ENCODE data around the gene FCER1G.
A peak's percentile ranks its signal among the peaks of the same experiment; 100 is the strongest.
"Not testable (repeated sequence)": the region's sequence is repeated elsewhere in the genome, so short reads cannot be mapped to it uniquely, and the experiment has no call there.

The FCER1G gene

DNA sequence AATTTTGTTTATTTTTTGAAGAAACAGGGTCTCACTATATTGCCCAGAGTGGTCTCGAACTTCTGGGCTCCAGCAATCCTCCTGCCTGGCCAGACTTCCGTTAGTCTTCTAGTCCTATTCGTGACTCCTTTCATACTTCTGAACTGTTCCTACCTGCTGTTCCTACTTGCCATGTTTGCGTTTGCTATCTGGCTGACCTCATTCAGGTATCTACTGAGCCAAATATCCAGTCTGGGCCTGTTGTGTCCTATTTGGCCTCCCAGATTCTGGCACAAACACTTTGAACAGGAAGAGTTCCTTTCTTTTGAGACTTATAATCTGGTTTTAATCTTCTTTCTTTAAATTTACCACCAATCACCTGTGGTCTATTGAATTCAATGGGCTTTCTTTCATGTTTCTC lies 29.8 kb downstream of the FCER1G start:
- H3K9me3 Mint-ChIP-seq = peaks cover 0 to 1% of the 10 kb centered on the region in 2 donors
- H3K4me3 Mint-ChIP-seq = no peak overlapping the region
- peaks cover 5 to 6% of the 10 kb centered on the region in 2 donors for H3K4me1 Mint-ChIP-seq
- no peak for DNase-seq
- no peak overlapping the region for H3K27ac Mint-ChIP-seq
- ATAC-seq (replicated peaks) = no peak
- peaks cover 16 to 18% of the 10 kb centered on the region in 2 donors for H3K27me3 Mint-ChIP-seq
- H3K36me3 Mint-ChIP-seq = peaks cover 0 to 2% of the 10 kb centered on the region in 2 donors

DNA sequence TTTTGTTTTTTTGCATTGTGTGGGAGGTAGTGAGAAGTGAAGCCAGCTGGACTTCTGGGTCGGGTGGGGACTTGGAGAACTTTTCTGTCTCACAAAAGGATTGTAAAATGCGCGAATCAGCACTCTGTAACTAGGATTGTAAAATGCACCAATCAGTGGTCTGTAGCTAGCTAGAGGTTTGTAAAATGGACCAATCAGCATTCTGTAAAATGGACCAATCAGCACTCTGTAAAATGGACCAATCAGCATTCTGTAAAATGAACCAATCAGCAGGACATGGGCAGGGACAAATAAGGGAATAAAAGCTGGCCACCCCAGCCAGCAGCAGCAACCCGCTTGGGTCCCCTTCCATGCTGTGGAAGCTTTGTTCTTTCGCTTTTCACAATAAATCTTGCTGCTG lies 35.0 kb downstream of the FCER1G start:
- not testable (repeated sequence) for H3K9me3 Mint-ChIP-seq; H3K27ac Mint-ChIP-seq; H3K36me3 Mint-ChIP-seq; DNase-seq; H3K4me3 Mint-ChIP-seq; H3K4me1 Mint-ChIP-seq; ATAC-seq (replicated peaks)
- H3K27me3 Mint-ChIP-seq = peaks cover 18 to 22% of the 10 kb centered on the region in 2 donors

DNA sequence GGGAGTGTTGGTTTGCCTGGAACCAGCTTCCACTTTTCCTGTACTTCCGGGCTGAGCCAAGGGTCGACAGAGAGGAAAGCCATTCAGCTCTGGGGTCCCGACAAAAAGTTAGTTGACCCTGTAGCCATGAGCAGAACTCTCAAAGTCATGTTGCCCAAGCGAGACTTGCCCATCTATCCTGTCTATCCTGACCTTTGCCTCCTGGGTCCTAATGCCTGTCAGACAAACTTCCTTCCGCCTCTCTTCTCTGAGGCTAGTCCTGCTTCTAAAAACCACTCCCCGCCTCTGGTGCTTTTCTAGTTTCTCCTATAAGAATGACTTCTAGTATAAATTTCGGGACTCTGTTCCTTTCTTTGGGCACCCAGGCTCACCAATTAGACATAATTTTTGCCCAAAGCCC lies 35.7 kb downstream of the FCER1G start:
- Mint-ChIP-seq H3K4me3 (no peak overlapping the region), H3K36me3 (peaks cover 4 to 5% of the 10 kb centered on the region in 2 donors), H3K4me1 (no peaks in the 10 kb centered on the region), H3K27ac (no peak overlapping the region), H3K9me3 (peaks cover 4 to 7% of the 10 kb centered on the region in 2 donors), H3K27me3 (peaks cover 24 to 28% of the 10 kb centered on the region in 2 donors)
- DNase-seq = no peak
- ATAC-seq (replicated peaks) = no peak

- peaks cover 26 to 30% of the 10 kb centered on the region in 2 donors for H3K27me3 Mint-ChIP-seq
- H3K27ac Mint-ChIP-seq = no peak overlapping the region
- H3K4me3 Mint-ChIP-seq = no peak overlapping the region
- peaks cover 5% of the 10 kb centered on the region in 2 donors for H3K36me3 Mint-ChIP-seq
- peaks cover 8 to 9% of the 10 kb centered on the region in 2 donors for H3K9me3 Mint-ChIP-seq
- ATAC-seq (replicated peaks) (no peak), DNase-seq (no peak)
- H3K4me1 Mint-ChIP-seq = no peaks in the 10 kb centered on the region
Observed at GRCh38 chr1:161251579-161251978, 36.5 kb downstream of the FCER1G start.

DNA sequence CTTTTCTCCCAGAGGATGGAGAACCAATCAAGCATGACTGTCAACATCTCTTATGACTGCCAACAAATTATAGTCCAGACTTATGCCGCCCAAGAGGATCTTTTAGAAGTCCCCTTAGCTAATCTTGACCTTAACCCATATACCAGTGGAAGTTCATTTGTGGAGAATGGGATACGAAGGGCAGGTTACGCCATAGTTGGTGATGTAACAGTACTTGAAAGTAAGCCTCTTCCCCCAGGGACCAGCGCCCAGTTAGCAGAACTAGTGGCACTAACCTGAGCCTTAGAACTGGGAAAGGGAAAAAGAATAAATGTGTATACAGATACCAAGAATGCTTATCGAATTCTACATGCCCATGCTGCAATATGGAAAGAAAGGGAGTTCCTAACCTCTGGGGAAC lies 40.2 kb downstream of the FCER1G start:
- H3K9me3 Mint-ChIP-seq = peaks cover 20 to 28% of the 10 kb centered on the region in 2 donors
- ATAC-seq (replicated peaks); H3K4me3 Mint-ChIP-seq; H3K27ac Mint-ChIP-seq; DNase-seq: not testable (repeated sequence)
- H3K36me3 Mint-ChIP-seq = peaks cover 17 to 22% of the 10 kb centered on the region in 2 donors
- H3K27me3 Mint-ChIP-seq = peaks cover 53 to 59% of the 10 kb centered on the region in 2 donors
- H3K4me1 Mint-ChIP-seq = peaks cover 9 to 19% of the 10 kb centered on the region in 2 donors

DNA sequence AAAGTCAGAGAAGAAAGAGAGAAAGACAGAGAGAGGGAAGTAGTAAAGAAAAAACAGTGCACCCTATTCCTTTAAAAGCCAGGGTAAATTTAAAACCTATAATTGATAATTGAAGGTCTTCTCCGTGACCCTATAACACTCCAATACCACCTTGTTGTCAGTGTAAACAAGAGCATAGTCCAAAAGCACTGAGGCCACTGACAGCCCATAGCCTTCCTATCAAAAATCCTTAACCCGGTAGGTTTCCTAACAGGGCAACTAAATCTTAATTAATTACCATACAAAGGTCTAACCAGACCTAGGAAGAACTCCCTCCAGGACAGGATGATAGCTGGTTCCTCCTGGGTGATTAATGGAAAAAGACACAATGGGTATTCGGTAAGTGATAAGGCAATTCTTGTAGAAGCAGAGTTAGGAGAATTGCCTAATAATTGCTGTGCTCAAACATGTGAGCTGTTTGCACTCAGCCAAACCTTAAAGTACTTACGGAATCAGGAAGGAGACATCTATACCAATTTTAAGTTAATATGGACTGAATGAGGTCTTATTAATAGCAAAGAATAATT lies 40.9 kb downstream of the FCER1G start:
- not testable (repeated sequence) for H3K27ac Mint-ChIP-seq; ATAC-seq (replicated peaks); DNase-seq; H3K4me3 Mint-ChIP-seq
- Mint-ChIP-seq H3K36me3 (peaks cover 15 to 22% of the 10 kb centered on the region in 2 donors), H3K27me3 (peaks cover 54 to 62% of the 10 kb centered on the region in 2 donors), H3K9me3 (peaks cover 20 to 28% of the 10 kb centered on the region in 2 donors), H3K4me1 (peaks cover 14 to 25% of the 10 kb centered on the region in 2 donors)

DNA sequence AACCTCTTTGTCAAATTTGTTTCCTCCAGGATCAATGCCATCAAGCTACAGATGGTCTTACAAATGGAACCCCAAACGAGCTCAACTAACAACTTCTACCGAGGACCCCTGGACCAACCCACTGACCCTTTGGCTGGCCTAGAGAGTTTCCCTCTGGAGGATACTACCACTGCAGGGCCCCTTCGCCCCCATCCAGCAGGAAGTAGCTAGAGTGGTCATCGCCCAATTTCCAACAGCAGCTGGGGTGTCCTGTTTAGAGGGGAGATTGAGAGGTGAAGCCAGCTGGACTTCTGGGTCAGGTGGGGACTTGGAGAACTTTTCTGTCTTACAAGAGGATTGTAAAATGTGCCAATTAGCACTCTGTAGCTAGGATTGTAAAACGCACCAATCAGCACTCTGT lies 42.0 kb downstream of the FCER1G start:
- not testable (repeated sequence) for H3K27ac Mint-ChIP-seq, H3K4me3 Mint-ChIP-seq
- H3K27me3 Mint-ChIP-seq = peaks cover 57 to 65% of the 10 kb centered on the region in 2 donors

GRCh38 chr1:161258439-161259344 lies 43.6 kb downstream of the FCER1G start, which contains the start of gene PCP4L1:
TSS of gene PCP4L1 (plus strand) at chr1:161258745. CDS start at chr1:161258975, 230 bp downstream.
- peaks cover 59 to 70% of the 10 kb centered on the region in 2 donors for H3K27me3 Mint-ChIP-seq
- peaks cover 20 to 28% of the 10 kb centered on the region in 2 donors for H3K9me3 Mint-ChIP-seq
- H3K36me3 Mint-ChIP-seq = peaks cover 15 to 22% of the 10 kb centered on the region in 2 donors
- peak; percentile 10 for DNase-seq
- H3K4me1 Mint-ChIP-seq = peaks cover 22 to 35% of the 10 kb centered on the region in 2 donors
- peak; percentile 85 to 89 for ATAC-seq (replicated peaks)
- peak within 1 kb of the TSS; percentile 65 to 79 for H3K4me3 Mint-ChIP-seq
- no peak within 1 kb of the TSS for H3K27ac Mint-ChIP-seq

More for the DNA sequence above, 42.0 kb downstream of the FCER1G start:
- not testable (repeated sequence) for DNase-seq; ATAC-seq (replicated peaks)
- Mint-ChIP-seq H3K9me3 (peaks cover 20 to 28% of the 10 kb centered on the region in 2 donors), H3K36me3 (peaks cover 15 to 22% of the 10 kb centered on the region in 2 donors), H3K4me1 (peaks cover 22 to 35% of the 10 kb centered on the region in 2 donors)

DNA sequence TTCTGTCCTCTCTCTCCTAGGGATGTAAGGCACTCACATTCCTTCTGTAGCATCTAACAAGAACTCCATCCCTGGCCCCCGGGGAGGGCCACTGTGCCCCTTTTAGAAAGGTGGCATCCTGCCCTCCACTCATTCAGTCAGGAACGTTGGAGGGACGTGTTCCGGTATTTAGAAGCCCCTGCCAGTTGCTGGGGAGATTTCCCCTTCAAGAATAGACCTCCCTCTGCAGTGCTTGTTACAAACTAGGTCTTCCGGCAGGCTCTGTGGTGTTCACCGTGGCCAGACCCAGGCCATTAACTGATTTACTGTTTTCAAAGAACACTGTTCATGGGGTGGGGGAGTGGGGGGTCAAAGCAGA lies 44.2 kb downstream of the FCER1G start:
- no peak for ATAC-seq (replicated peaks)
- peak overlapping the region; percentile 65 to 79 for H3K4me3 Mint-ChIP-seq
- H3K27ac Mint-ChIP-seq = no peak overlapping the region

DNA sequence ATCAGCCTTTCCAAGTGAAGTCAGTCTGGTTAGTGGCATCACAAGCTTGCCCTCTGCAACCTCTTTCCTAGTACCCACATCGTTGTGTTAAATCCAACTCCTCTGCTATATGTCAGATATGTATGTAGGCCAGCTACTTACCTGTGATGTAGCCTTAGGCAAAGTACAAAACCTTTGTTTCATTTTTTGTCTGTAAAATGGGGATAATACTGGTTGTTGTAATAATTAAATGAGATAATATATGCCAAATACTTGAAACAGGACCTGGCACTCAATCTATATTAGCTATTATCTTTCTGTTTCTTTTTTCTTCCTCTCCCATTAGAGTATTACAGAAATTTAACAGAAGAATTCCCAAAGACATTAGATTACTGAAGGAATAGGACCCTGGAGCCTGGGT lies 44.7 kb downstream of the FCER1G start:
- DNase-seq (no peak), ATAC-seq (replicated peaks) (no peak)
- H3K36me3 Mint-ChIP-seq = peaks cover 15 to 22% of the 10 kb centered on the region in 2 donors
- H3K4me3 Mint-ChIP-seq = peak overlapping the region in 1 of 2 donors; percentile 65
- peaks cover 20 to 28% of the 10 kb centered on the region in 2 donors for H3K9me3 Mint-ChIP-seq
- no peak overlapping the region for H3K27ac Mint-ChIP-seq
- H3K4me1 Mint-ChIP-seq = peaks cover 22 to 35% of the 10 kb centered on the region in 2 donors
- H3K27me3 Mint-ChIP-seq = peaks cover 63 to 77% of the 10 kb centered on the region in 2 donors

More for the DNA sequence above, 44.2 kb downstream of the FCER1G start:
- no peak for DNase-seq
- Mint-ChIP-seq H3K9me3 (peaks cover 20 to 28% of the 10 kb centered on the region in 2 donors), H3K27me3 (peaks cover 59 to 72% of the 10 kb centered on the region in 2 donors), H3K36me3 (peaks cover 15 to 22% of the 10 kb centered on the region in 2 donors), H3K4me1 (peaks cover 22 to 35% of the 10 kb centered on the region in 2 donors)

DNA sequence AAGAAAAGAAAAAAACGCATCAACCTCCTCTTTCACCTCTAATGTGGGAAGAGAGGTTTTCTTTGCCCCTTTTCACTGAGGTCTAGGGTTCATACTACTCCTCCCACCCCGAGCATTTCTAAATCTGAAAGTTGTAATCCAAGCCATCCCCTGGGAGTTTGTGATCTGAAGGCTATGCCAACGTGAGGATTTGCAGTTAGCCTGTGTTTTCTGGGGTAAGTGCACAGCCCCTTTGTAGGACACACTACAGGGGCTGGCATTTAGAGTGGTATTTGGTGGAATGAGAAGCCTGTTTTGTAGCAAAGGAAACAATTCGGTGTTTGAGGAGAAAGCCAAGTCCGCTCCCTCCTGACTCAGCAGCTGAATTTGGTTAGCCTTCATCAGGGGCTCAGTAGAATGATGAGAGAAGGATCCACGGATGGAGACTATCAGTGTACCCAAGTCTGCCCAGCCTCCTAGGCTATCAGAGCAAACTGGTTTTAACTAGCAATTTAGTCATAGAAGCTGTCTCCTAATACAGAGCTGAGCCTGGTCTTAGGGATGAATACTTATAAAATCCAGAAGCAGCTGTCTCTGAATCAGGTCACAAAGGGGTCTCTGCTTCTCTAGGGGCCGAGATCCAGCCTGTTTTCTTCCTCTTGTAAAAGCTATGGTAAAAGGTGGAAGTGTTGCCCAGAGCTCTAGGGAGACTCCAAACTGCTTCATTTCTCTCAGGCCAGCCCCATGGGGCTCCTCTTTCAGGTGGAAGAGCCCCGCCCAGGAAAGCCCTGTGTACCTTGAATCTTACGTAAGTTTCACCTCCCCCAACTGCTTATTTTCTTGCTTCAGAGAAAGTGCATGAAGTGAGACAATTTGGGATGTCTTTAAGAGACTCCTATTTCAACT lies 45.5 kb downstream of the FCER1G start:
- peaks cover 61 to 77% of the 10 kb centered on the region in 2 donors for H3K27me3 Mint-ChIP-seq

GRCh38 chr1:161261261-161262235 lies 46.5 kb downstream of the FCER1G start:
- Mint-ChIP-seq H3K4me3 (no peak overlapping the region), H3K4me1 (peaks cover 22 to 35% of the 10 kb centered on the region in 2 donors), H3K27me3 (peaks cover 55 to 70% of the 10 kb centered on the region in 2 donors), H3K36me3 (peaks cover 15 to 17% of the 10 kb centered on the region in 2 donors), H3K9me3 (peaks cover 15 to 19% of the 10 kb centered on the region in 2 donors), H3K27ac (no peak overlapping the region)
- DNase-seq (no peak), ATAC-seq (replicated peaks) (peak; percentile 48 to 65)

More for the DNA sequence above, 45.5 kb downstream of the FCER1G start:
- Mint-ChIP-seq H3K27ac (no peak overlapping the region), H3K4me3 (no peak overlapping the region), H3K36me3 (peaks cover 15 to 20% of the 10 kb centered on the region in 2 donors), H3K9me3 (peaks cover 19 to 26% of the 10 kb centered on the region in 2 donors), H3K4me1 (peaks cover 22 to 35% of the 10 kb centered on the region in 2 donors)
- DNase-seq (no peak), ATAC-seq (replicated peaks) (peak in 1 of 2 donors; percentile 29)
